Activated CD8-positive, alpha-beta memory T cell treated with anti-CD3 and anti-CD28 coated beads, Interleukin-2, amount 10 ng/mL, durations not matched to agents 7 days and 5 days (primary cell): Measurements from ENCODE around the gene ERMARD. TPM values are rescaled to one million over a fixed set of nuclear protein-coding genes. Genes with fewer than 3 reads are reported as not detected.
A peak's percentile ranks its signal among the peaks of the same experiment; 100 is the strongest.

ENCODE experiments used
- ATAC-seq: fragments of 150-1000 bp; cut with Tn5 transposase; one replicate; pipeline ENCODE4 v1.10.0; 2021; ENCODE audit warnings: moderate library complexity
- CTCF ChIA-PET: fragments of 350-600 bp; sonication (Branson Sonifier 250); formaldehyde crosslinking; loops from one replicate; lab custom pipeline; 2021; ENCODE audit warnings: antibody characterized with exemption; lab: Charles Lee
- DNase-seq: peaks from one replicate; pipeline ENCODE4 v3.0.0-alpha.2; 2020
- H3K27ac Mint-ChIP-seq: one replicate; pipeline ENCODE4 v1.8.0; 2021; ENCODE audit warnings: mild to moderate bottlenecking, mixed read lengths
- H3K27me3 Mint-ChIP-seq: one replicate; pipeline ENCODE4 v1.8.0; 2021; ENCODE audit warnings: mixed read lengths
- H3K36me3 Mint-ChIP-seq: one replicate; pipeline ENCODE4 v1.8.0; 2021; ENCODE audit warnings: mild to moderate bottlenecking, mixed read lengths
- H3K4me1 Mint-ChIP-seq: one replicate; pipeline ENCODE4 v1.8.0; 2021; ENCODE audit warnings: mixed read lengths
- H3K4me3 Mint-ChIP-seq: one replicate; pipeline ENCODE4 v1.8.0; 2021; ENCODE audit warnings: mild to moderate bottlenecking, moderate library complexity, mixed read lengths
- H3K9me3 Mint-ChIP-seq: one replicate; pipeline ENCODE4 v1.8.0; 2022; ENCODE audit warnings: low read depth, mixed read lengths
- total RNA-seq, 2 experiments: library from RNA; stranded (reverse); gene quantifications; one replicate each; pipeline ENCODE4 v1.2.3, GENCODE V29; 2021

ERMARD gene
- total RNA-seq, 2 experiments from 2014 or later = 29.3 to 36.7 TPM

- H3K27me3 Mint-ChIP-seq = peaks cover 41% of the 10 kb centered on the region
- DNase-seq = peak; percentile 29
- H3K4me1 Mint-ChIP-seq = peaks cover 11% of the 10 kb centered on the region
- no peak for ATAC-seq
- no peak overlapping the region for H3K27ac Mint-ChIP-seq
- CTCF ChIA-PET = no interaction called here
- no peak overlapping the region for H3K4me3 Mint-ChIP-seq
- H3K36me3 Mint-ChIP-seq = no peaks in the 10 kb centered on the region
- no peaks in the 10 kb centered on the region for H3K9me3 Mint-ChIP-seq
Observed at GRCh38 chr6:169811521-169812256, 60.3 kb downstream of the ERMARD start.

- Mint-ChIP-seq H3K27me3 (peaks cover 43% of the 10 kb centered on the region), H3K36me3 (no peaks in the 10 kb centered on the region), H3K27ac (no peak overlapping the region), H3K9me3 (no peaks in the 10 kb centered on the region), H3K4me3 (no peak overlapping the region), H3K4me1 (peaks cover 7% of the 10 kb centered on the region)
- ATAC-seq = no peak
- DNase-seq = peak; percentile 21
- CTCF ChIA-PET = interaction anchor here (1.8 kb wide), 1 partner anchor 22 kb away, joined by 3 read pairs; no protein-coding TSS in a partner anchor
Observed at GRCh38 chr6:169812257-169812644, 60.8 kb downstream of the ERMARD start.

DNA sequence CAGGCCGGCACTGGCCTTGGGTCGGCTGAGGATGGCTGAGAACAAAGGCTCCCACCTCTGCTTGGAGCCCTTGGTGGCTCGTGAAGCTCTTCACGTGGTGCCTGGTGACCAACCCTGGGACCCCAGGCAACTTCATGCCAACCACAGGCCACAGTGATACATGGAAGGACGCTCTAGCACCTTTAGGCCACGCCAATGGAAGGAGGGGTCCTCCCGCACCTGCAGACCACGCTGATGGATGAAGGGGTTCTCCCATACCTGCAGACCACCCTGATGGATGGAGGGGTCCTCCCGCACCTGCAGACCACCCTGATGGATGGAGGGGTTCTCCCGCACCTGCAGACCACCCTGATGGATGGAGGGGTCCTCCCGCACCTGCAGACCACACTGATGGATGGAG lies 62.5 kb downstream of the ERMARD start:
- CTCF ChIA-PET = interaction anchor here (1.8 kb wide), 1 partner anchor 24 kb away, joined by 3 read pairs; no protein-coding TSS in a partner anchor
- Mint-ChIP-seq H3K27me3 (peaks cover 56% of the 10 kb centered on the region), H3K36me3 (no peaks in the 10 kb centered on the region), H3K9me3 (no peaks in the 10 kb centered on the region), H3K4me3 (no peak overlapping the region), H3K27ac (no peak overlapping the region), H3K4me1 (no peaks in the 10 kb centered on the region)
- no peak for ATAC-seq
- peak; percentile 33 for DNase-seq

GRCh38 chr6:169816054-169816453 lies 64.6 kb downstream of the ERMARD start:
- H3K27ac Mint-ChIP-seq = no peak overlapping the region
- H3K4me1 Mint-ChIP-seq = no peaks in the 10 kb centered on the region
- H3K27me3 Mint-ChIP-seq = peaks cover 61% of the 10 kb centered on the region
- CTCF ChIA-PET = no interaction called here
- H3K9me3 Mint-ChIP-seq = no peaks in the 10 kb centered on the region
- H3K36me3 Mint-ChIP-seq = no peaks in the 10 kb centered on the region
- DNase-seq (no peak), ATAC-seq (no peak)
- no peak overlapping the region for H3K4me3 Mint-ChIP-seq

DNA sequence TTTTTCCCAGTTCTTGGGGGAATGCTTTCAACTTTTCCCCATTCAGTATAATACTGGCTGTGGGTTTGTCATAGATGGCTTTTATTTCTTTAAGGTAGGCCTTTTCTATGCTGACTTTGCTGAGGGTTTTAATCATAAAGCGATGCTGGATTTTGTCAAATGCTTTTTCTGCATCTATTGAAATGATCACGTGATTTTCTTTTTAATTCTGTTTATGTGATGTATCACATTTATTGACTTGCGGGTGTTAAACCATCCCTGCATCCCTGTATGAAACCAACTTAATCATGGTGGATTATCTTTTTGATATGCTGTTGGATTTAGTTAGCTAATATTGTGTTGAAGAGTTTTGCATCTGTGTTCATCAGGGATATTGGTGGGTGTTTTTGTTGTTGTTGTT lies 65.6 kb downstream of the ERMARD start:
- Mint-ChIP-seq H3K4me3 (no peak overlapping the region), H3K4me1 (no peaks in the 10 kb centered on the region), H3K27ac (no peak overlapping the region), H3K36me3 (no peaks in the 10 kb centered on the region), H3K27me3 (peaks cover 67% of the 10 kb centered on the region), H3K9me3 (no peaks in the 10 kb centered on the region)
- no peak for ATAC-seq
- CTCF ChIA-PET = interaction anchor here (1.1 kb wide), 1 partner anchor 15 kb away, joined by 4 read pairs; no protein-coding TSS in a partner anchor
- no peak for DNase-seq

- DNase-seq (no peak), ATAC-seq (no peak)
- CTCF ChIA-PET = no interaction called here
- no peak overlapping the region for H3K27ac Mint-ChIP-seq
- H3K4me1 Mint-ChIP-seq = no peaks in the 10 kb centered on the region
- H3K27me3 Mint-ChIP-seq = peaks cover 77% of the 10 kb centered on the region
- H3K4me3 Mint-ChIP-seq = no peak overlapping the region
- H3K9me3 Mint-ChIP-seq = no peaks in the 10 kb centered on the region
- no peaks in the 10 kb centered on the region for H3K36me3 Mint-ChIP-seq
Observed at GRCh38 chr6:169820358-169820757, 68.9 kb downstream of the ERMARD start.

DNA sequence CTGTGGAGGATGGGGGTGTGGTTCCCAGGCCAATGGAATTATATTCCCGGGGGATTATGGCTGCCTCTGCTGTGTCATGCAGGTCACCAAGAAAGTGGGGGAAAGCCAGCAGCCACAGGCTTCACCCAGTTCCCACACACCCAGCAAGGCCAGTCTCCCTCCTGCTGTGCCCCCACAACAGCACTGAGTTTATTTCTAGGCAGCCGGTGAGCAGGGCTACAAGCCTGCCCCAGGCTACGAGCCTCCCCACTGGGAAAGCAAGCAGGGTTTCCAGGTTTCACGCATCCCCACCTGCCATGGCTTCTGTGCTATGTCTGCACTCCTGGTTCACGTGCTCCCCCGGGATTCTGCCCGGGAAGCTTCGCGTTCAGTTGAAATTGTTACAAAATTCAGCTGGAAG lies 72.6 kb downstream of the ERMARD start:
- H3K4me1 Mint-ChIP-seq = no peaks in the 10 kb centered on the region
- H3K27ac Mint-ChIP-seq = no peak overlapping the region
- H3K9me3 Mint-ChIP-seq = no peaks in the 10 kb centered on the region
- H3K36me3 Mint-ChIP-seq = no peaks in the 10 kb centered on the region
- DNase-seq (peak; percentile 23), ATAC-seq (no peak)
- CTCF ChIA-PET = interaction anchor here (1.0 to 1.3 kb wide), 2 partner anchors 17 to 34 kb away, joined by 3 to 4 read pairs; no protein-coding TSS in a partner anchor
- H3K4me3 Mint-ChIP-seq = no peak overlapping the region
- H3K27me3 Mint-ChIP-seq = peaks cover 60% of the 10 kb centered on the region

- no peak overlapping the region for H3K4me3 Mint-ChIP-seq
- no peaks in the 10 kb centered on the region for H3K4me1 Mint-ChIP-seq
- no peak for ATAC-seq
- no peaks in the 10 kb centered on the region for H3K9me3 Mint-ChIP-seq
- no peak overlapping the region for H3K27ac Mint-ChIP-seq
- CTCF ChIA-PET = interaction anchor here (0.6 kb wide), 1 partner anchor 23 kb away, joined by 3 read pairs; no protein-coding TSS in a partner anchor
- peak; percentile 27 for DNase-seq
- no peaks in the 10 kb centered on the region for H3K36me3 Mint-ChIP-seq
- H3K27me3 Mint-ChIP-seq = peaks cover 53% of the 10 kb centered on the region
Observed at GRCh38 chr6:169824848-169825557, 73.6 kb downstream of the ERMARD start.

GRCh38 chr6:169825558-169826225 lies 74.3 kb downstream of the ERMARD start:
- H3K9me3 Mint-ChIP-seq = no peaks in the 10 kb centered on the region
- CTCF ChIA-PET = no interaction called here
- ATAC-seq = no peak
- H3K27me3 Mint-ChIP-seq = peaks cover 49% of the 10 kb centered on the region
- no peak overlapping the region for H3K4me3 Mint-ChIP-seq
- H3K27ac Mint-ChIP-seq = no peak overlapping the region
- no peaks in the 10 kb centered on the region for H3K36me3 Mint-ChIP-seq
- no peaks in the 10 kb centered on the region for H3K4me1 Mint-ChIP-seq
- DNase-seq = peak; percentile 30

DNA sequence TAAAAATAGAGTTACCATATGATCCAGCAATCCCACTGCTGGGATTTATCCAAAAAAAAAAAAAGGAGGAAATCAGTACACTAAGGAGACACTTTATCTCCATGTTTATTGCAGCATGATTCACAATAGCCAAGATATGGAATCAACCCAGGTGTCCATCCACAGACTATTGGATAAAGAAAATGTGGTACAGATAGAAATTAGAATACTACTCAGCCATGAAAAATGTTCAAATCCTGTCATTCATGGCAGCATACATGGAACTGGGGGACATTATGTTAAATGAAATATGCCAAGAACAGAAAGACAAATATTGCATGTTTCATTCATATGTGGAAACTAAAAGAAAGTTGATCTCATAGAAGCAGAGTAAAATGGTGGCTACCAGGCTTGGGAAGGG lies 75.3 kb downstream of the ERMARD start:
- DNase-seq = no peak
- Mint-ChIP-seq H3K4me1 (peaks cover under 1% of the 10 kb centered on the region), H3K9me3 (no peaks in the 10 kb centered on the region), H3K27me3 (peaks cover 46% of the 10 kb centered on the region), H3K36me3 (no peaks in the 10 kb centered on the region), H3K4me3 (no peak overlapping the region), H3K27ac (no peak overlapping the region)
- no peak for ATAC-seq
- CTCF ChIA-PET = no interaction called here

DNA sequence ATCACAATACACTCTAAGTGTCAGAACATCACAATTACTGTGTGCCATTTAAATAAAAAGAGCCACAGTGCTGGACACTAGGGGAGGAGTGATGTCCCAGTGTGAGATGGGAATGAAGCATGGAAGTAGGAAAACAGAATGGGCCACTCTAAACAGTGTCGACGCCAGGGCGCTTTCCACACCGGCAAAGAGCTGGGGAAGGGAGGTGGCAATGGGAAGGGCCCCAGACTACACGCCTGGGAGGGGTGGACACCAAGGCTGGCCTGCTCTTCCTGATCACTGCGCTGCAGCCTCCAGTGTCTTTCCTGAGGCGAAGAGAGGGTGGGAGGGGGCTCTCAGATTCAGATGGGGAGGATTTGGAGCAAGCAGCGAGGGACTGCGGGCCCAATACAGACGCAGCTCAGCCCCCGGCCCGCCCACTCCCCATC lies 75.9 kb downstream of the ERMARD start:
- DNase-seq (no peak), ATAC-seq (no peak)
- Mint-ChIP-seq H3K36me3 (no peaks in the 10 kb centered on the region), H3K4me1 (peaks cover 2% of the 10 kb centered on the region), H3K9me3 (no peaks in the 10 kb centered on the region), H3K27me3 (peaks cover 45% of the 10 kb centered on the region), H3K4me3 (no peak overlapping the region), H3K27ac (no peak overlapping the region)
- CTCF ChIA-PET = no interaction called here

DNA sequence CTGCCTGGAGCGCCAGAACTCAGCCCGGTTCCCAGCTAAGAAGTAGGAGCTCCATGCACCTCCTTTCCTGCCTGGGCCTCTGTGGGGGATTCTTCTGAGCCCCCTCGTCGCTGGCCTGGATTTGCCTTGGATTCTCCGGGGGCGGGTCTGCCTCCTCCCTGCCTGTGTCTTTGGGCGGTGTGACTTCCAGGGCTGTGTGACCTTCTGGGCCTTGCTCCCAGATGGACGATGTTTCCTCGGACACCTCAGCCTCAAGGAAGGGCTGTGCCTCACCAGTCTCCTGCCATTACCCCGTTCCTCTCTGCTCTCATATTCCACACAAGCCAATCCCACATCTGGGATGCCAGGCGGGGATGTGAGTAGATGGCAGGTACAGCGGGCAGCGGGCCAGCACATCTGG lies 76.8 kb downstream of the ERMARD start:
- Mint-ChIP-seq H3K4me1 (peaks cover 2% of the 10 kb centered on the region), H3K27ac (no peak overlapping the region), H3K36me3 (no peaks in the 10 kb centered on the region), H3K9me3 (no peaks in the 10 kb centered on the region), H3K4me3 (no peak overlapping the region), H3K27me3 (peaks cover 45% of the 10 kb centered on the region)
- CTCF ChIA-PET = no interaction called here
- ATAC-seq = no peak
- peak; percentile 37 for DNase-seq

- H3K4me3 Mint-ChIP-seq = no peak overlapping the region
- no peaks in the 10 kb centered on the region for H3K9me3 Mint-ChIP-seq
- H3K4me1 Mint-ChIP-seq = peaks cover 2% of the 10 kb centered on the region
- peak; percentile 36 for DNase-seq
- no peak for ATAC-seq
- H3K36me3 Mint-ChIP-seq = no peaks in the 10 kb centered on the region
- peaks cover 52% of the 10 kb centered on the region for H3K27me3 Mint-ChIP-seq
- CTCF ChIA-PET = interaction anchor here (2.5 to 4.1 kb wide), 2 partner anchors 462 to 687 kb away, joined by 18 to 27 read pairs; partner anchors contain the start of gene DLL1
- H3K27ac Mint-ChIP-seq = no peak overlapping the region
Observed at GRCh38 chr6:169829786-169830185, 78.4 kb downstream of the ERMARD start.
